Astrocyte of the spinal cord (primary cell): Measurements from ENCODE around the gene FKBP2.

ENCODE experiments used
- DNase-seq: peaks from one replicate; pipeline ENCODE4 v3.0.0; 2011; ENCODE audit warnings: low read depth, low spot score
- H3K4me3 ChIP-seq: 2 replicates; pipeline ENCODE4 v1.5.1; 2011; ENCODE audit warnings: low read depth, mild to moderate bottlenecking, low read length, moderate library complexity
- in situ Hi-C: cut with HindIII; loops from 2 replicates; pipeline ENCODE4 v1.10.0; 2017; ENCODE audit warnings: low sequenced_read_pairs
- TF ChIP-seq, protein P1 (sequence below): IDR thresholded peaks from 2 replicates; pipeline ENCODE4 v1.5.1; 2012; ENCODE audit warnings: low read depth, mild to moderate bottlenecking, low read length, inconsistent platforms

The FKBP2 gene

DNA sequence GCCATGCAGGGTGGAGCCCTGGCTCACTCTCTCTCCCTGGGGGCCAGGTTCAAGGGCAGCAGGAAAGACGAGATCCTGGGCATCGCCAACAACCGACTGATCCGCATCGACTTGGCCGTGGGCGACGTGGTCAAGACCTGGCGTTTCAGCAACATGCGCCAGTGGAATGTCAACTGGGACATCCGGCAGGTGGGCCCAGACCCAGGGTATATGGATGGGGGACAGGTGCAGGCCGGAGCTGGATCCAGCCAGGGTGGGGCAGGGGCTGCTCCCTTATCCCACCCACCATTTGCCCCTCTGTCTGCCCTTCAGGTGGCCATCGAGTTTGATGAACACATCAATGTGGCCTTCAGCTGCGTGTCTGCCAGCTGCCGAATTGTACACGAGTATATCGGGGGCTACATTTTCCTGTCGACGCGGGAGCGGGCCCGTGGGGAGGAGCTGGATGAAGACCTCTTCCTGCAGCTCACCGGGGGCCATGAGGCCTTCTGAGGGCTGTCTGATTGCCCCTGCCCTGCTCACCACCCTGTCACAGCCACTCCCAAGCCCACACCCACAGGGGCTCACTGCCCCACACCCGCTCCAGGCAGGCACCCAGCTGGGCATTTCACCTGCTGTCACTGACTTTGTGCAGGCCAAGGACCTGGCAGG, 17.8 kb upstream of the FKBP2 start:
- no peak for DNase-seq
- in situ Hi-C loops = no loop called here
- TF ChIP-seq, protein P1, sequence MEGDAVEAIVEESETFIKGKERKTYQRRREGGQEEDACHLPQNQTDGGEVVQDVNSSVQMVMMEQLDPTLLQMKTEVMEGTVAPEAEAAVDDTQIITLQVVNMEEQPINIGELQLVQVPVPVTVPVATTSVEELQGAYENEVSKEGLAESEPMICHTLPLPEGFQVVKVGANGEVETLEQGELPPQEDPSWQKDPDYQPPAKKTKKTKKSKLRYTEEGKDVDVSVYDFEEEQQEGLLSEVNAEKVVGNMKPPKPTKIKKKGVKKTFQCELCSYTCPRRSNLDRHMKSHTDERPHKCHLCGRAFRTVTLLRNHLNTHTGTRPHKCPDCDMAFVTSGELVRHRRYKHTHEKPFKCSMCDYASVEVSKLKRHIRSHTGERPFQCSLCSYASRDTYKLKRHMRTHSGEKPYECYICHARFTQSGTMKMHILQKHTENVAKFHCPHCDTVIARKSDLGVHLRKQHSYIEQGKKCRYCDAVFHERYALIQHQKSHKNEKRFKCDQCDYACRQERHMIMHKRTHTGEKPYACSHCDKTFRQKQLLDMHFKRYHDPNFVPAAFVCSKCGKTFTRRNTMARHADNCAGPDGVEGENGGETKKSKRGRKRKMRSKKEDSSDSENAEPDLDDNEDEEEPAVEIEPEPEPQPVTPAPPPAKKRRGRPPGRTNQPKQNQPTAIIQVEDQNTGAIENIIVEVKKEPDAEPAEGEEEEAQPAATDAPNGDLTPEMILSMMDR = no peak
- H3K4me3 ChIP-seq = no peak overlapping the region

DNA sequence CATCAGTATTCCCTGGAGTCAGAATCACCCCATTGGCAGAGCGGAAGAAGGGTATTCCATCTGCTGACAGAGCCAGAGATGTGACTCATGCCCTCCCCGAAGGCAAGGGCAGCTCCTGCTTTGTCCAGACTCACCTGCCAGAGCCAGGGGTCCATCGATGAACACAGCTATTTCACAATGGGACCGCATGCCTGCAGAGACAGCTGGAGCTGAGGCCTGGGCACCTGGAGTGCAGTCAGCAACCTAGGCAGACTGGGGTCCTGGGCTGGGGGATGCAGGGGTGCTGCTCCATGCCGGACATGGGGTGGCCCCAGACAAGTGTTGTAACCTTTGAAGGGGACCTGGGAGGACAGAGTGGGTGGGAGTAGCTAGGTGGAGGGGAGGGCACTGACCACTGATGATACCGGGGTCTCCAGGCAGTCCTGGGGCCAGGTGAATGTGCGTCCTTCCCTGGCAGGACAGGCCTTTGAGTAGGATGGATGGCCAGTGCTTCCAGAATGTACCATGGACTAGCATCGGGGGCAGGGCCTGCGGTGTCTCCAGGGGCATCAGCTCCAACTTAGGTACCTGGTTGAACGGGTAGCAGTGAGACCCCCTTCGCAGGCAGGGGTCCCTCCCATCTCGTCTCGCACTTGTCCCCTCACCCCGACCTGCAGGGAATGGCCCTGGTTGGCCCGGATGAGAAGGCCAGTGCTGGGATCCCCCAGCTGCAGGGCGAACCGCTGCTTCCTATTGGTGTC, 16.6 kb upstream of the FKBP2 start:
- TF ChIP-seq, protein P1 = no peak
- no peak for DNase-seq
- in situ Hi-C loops = no loop called here
- no peak overlapping the region for H3K4me3 ChIP-seq

DNA sequence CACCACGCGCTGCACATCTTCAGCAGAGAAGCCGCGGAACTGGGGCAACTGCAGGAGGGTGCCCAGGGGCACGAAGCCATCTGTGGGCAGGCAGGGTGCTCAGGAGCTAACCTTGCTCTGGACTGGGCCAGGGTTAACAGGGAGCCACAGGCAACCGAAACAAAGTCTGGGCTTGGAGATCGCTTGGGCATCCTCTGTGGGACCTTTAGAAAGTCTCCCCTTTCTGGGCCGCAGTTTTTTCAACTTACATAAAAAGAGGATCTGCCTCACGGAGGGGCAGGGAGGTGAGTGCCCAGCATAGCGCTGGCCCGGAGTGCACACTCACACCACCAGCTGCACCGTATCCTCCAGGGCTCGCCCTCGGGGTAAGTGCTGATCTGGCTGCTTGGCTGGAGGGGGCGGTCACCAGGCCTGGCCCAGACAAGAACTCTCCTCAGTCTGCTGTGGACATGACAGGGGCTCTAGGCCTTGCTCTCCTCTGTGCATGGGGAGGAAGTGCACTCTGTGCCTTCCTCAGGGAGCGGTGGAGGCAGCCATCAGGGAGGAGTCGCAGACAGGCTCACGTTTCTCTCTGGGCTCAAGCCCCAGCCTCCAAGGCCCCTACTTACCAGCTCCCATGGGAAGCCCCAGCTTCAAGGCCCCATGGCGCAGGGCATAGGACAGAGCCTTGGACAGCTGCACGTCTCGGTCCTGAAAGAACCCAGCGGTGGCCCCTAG, 15.8 kb upstream of the FKBP2 start:
- no peak for DNase-seq
- TF ChIP-seq, protein P1 = no peak
- in situ Hi-C loops = no loop called here
- peak overlapping the region; percentile 80 for H3K4me3 ChIP-seq

DNA sequence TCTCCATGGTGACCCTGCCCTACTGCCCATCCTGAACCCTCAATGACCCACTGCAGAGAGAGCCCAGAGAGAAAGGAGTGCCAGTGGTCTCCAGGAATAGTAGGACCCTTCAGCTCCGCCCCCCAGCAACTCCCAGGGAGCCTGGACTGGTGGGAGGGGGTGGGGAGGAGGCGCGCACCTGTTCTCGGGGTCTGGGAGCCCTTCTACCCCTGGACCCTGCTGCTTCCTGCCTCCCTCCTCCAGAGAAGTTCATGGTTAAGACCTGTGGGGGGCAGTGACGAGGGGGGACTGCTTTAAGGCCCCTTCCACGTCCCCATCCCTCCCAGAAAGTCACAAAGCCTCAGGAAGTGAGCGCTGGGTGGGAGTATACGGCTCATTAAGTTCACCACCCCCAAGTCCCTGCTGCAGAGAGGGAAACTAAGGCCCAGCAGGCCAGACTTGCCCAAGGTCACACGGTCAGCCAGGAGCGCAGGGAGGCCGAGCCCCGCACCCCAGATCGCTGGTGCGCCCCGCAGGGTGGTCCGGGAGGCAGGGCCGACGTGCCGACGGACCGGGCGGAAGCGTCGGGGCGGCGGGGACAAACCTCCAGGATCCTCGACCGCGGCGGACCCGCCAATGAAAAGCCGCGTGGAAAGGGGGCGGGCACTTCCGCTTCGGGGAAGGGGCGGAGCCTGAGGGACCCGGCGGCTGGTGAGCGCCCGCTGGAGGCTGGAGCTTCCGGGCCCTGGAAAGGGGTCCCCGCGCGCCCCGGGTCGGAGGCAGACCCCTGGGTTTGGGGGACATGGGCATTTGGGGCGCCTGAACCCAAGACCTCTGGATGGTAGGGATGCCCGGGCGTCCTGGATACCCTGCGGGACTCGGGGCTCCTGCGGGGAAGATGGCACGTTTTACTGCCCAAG, 15.0 kb upstream of the FKBP2 start, which contains the start of the genes NUDT22 and TRPT1:
NUDT22 (plus strand) TSS at position 667 of the 899 bp plus-strand sequence. CDS start 379 bp downstream, outside the sequence.
TRPT1 (minus strand) TSS at position 579 of the 899 bp plus-strand sequence; CDS start at position 253, 326 bp downstream.
- TF ChIP-seq, protein P1 = peak; percentile 29
- in situ Hi-C loops = no loop called here
- peak; percentile 77 for DNase-seq

DNA sequence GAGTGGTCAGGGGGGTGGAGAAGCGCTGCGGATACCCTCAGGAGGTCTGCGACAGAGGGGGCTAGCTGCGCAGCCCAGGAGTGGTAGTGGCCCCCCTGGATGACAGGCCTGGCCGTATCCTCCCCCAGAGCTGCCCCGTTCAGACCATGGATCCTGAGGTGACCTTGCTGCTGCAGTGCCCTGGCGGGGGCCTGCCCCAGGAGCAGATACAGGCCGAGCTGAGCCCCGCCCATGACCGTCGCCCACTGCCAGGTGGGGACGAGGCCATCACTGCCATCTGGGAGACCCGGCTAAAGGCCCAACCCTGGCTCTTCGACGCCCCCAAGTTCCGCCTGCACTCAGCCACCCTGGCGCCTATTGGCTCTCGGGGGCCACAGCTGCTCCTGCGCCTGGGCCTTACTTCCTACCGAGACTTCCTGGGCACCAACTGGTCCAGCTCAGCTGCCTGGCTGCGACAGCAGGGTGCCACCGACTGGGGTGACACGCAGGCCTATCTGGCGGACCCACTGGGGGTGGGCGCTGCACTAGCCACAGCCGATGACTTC, 14.3 kb upstream of the FKBP2 start:
- in situ Hi-C loops = no loop called here
- DNase-seq = no peak
- H3K4me3 ChIP-seq = peak overlapping the region; percentile 80

More for the DNA sequence above, 15.0 kb upstream of the FKBP2 start, which contains the start of the genes NUDT22 and TRPT1:
- H3K4me3 ChIP-seq = peak within 1 kb of the TSS; percentile 80

More for the DNA sequence above, 14.3 kb upstream of the FKBP2 start:
- TF ChIP-seq, protein P1 = no peak
